Measurements from ENCODE around the gene POLK. TPM values are rescaled to one million over a fixed set of nuclear protein-coding genes. Genes with fewer than 3 reads are reported as not detected.
A peak's percentile ranks its signal among the peaks of the same experiment; 100 is the strongest.

POLK gene
- total and polyA plus RNA-seq, 2 of the 4 experiments (the other 2 are of a cell fraction): 10.4 to 24.4 TPM

DNA sequence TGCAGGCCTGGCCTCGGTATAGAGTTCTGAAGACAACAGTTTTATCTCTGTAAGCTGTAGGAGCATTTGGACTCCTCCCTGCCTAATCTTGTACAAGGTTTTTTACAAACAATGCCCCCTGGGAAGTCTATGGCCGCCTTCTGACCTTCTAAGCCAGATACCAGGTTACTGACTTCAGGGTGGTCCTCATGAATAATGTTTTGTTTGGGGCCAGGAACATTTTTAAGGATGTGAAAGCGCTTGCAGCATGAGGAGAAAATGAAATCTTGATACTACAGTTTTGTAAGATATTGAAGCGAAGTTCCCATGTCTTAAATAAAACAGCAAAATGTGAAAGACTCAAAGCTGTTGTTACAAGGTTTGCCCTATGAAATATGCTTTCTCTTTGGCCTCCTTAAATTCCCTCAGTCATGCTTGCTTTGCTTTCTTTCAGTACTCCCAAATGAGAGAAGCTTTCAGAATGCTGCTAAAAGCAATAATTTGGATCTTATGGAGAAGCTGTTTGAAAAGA lies 104.7 kb downstream of the POLK start:
- peak; percentile 6; the same call in 1 of the 2 replicates for TF ChIP-seq NFE2L2 (IDR thresholded peaks at IDR 0.05; ENCODE audit: low read depth, low read length)
- no peak for TF ChIP-seq MAZ (IDR thresholded peaks at IDR 0.05; ENCODE audit: borderline replicate concordance, low read depth, low read length)
- H3K27ac ChIP-seq (ENCODE audit: insufficient read depth, low read length): no peak overlapping the region
- WGBS, 2 experiments (ENCODE audit: extremely low coverage in 2 of 2, insufficient read length in 1 of 2): no CpG with 5 or more reads among the region's 4 CpGs

More for the DNA sequence above, 104.7 kb downstream of the POLK start:
- intact Hi-C loops (cut with micrococcal nuclease) (loop anchor here (5.0 kb wide), 1 partner anchor 41 kb away; no protein-coding TSS in a partner anchor), in situ Hi-C loops (cut with MboI; ENCODE audit: low sequenced_read_pairs) (no loop called here), dilution Hi-C loops (cut with HindIII; ENCODE audit: low sequenced_read_pairs, unreplicated experiment) (no loop called here)
- Histone ChIP-seq H2AFZ (replicated peaks; ENCODE audit: low read length, poor library complexity) (no peak overlapping the region), H4K91ac (ENCODE audit: insufficient read depth, low read depth, low read length) (no peak overlapping the region), H2BK5ac (ENCODE audit: low read depth, low read length, poor library complexity, severe bottlenecking) (no peak overlapping the region), H3K14ac (replicated peaks; ENCODE audit: low read depth, low read length) (no peak overlapping the region), H3K56ac (ENCODE audit: extremely low read depth, insufficient read depth, low read length) (no peak overlapping the region), H2BK15ac (ENCODE audit: low read depth, low read length) (no peak overlapping the region), H3K9me3 (ENCODE audit: control insufficient read depth, insufficient read depth, low read length) (no peaks in the 10 kb centered on the region), H2BK20ac (ENCODE audit: low read depth, low read length) (no peak overlapping the region), H3K4me2 (ENCODE audit: low read depth, low read length) (no peak overlapping the region), H3K4me3 (ENCODE audit: insufficient read depth, low read depth, low read length) (no peak overlapping the region), H4K8ac (ENCODE audit: low read depth in 2 of 2, low read length in 2 of 2) (no peak overlapping the region), H3K18ac (ENCODE audit: low read depth, low read length) (no peak overlapping the region), H2BK120ac (ENCODE audit: low read depth, low read length) (no peak overlapping the region), H3K4ac (ENCODE audit: low read depth, low read length) (no peak overlapping the region), H3K9ac (ENCODE audit: low read depth, low read length) (no peak overlapping the region), H3K23ac (ENCODE audit: low read depth, low read length) (no peak overlapping the region), H3K27me3 (ENCODE audit: control insufficient read depth, insufficient read depth, low read length) (no peaks in the 10 kb centered on the region), H3K9me1 (ENCODE audit: insufficient read depth, low read length) (no peaks in the 10 kb centered on the region), H4K20me1 (ENCODE audit: insufficient read depth, low read length) (no peaks in the 10 kb centered on the region), H2AK9ac (replicated peaks; ENCODE audit: low read depth, low read length, poor library complexity) (no peak overlapping the region), H3K79me1 (ENCODE audit: low read depth in 1 of 2, low read length in 2 of 2) (no peaks in the 10 kb centered on the region), H3K36me3 (ENCODE audit: control insufficient read depth, insufficient read depth, low read length) (no peaks in the 10 kb centered on the region), H3K4me1 (ENCODE audit: control insufficient read depth, insufficient read depth, low read length) (no peaks in the 10 kb centered on the region), H4K5ac (ENCODE audit: low read depth, low read length) (no peak overlapping the region), H2AK5ac (ENCODE audit: low read depth, low read length) (no peak overlapping the region)
- ATAC-seq (ENCODE audit: low read depth) (no peak), DNase-seq (no peak)
- BruUV-seq (replicated peaks): no TSS peak
- POLR2A ChIA-PET (ENCODE audit: unreplicated experiment): no interaction called here
- CTCF ChIA-PET: no interaction called here
